ENCODE data around the gene PTCD2.

Gene PTCD2

GRCh38 chr5:72356361-72356760 is 36.2 kb downstream of the PTCD2 start:
- H3K9ac ChIP-seq (ENCODE audit: insufficient read length), result no peak overlapping the region
- H3K4me3 ChIP-seq, result no peak overlapping the region
- H3K27ac ChIP-seq, result no peak overlapping the region
- H3K36me3 ChIP-seq (ENCODE audit: insufficient read depth, low read length), result peaks cover 12% of the 10 kb centered on the region
- TF ChIP-seq FOXP2 (optimal IDR thresholded peaks at IDR 0.05; ENCODE audit: control extremely low read depth, extremely low read length, insufficient read depth), result no peak
- no peak for TF ChIP-seq EZH2 (IDR thresholded peaks at IDR 0.05)
- TF ChIP-seq POLR2AphosphoS5 (IDR thresholded peaks at IDR 0.05; ENCODE audit: borderline replicate concordance, low read depth, low read length), result no peak
- no peaks in the 10 kb centered on the region for H3K9me3 ChIP-seq (ENCODE audit: low read depth, low read length)
- DNase-seq (ENCODE audit: low read depth, low spot score), result no peak

GRCh38 chr5:72358925-72359324 is 38.8 kb downstream of the PTCD2 start:
- Histone ChIP-seq H3K9ac (ENCODE audit: insufficient read length) (no peak overlapping the region), H3K4me3 (no peak overlapping the region), H3K9me3 (ENCODE audit: low read depth, low read length) (no peaks in the 10 kb centered on the region), H3K36me3 (ENCODE audit: insufficient read depth, low read length) (peaks cover 12% of the 10 kb centered on the region), H3K27ac (0 out of 2 replicates have a peak overlapping the region, but pooled peaks have one; percentile 8)
- no peak for TF ChIP-seq FOXP2 (optimal IDR thresholded peaks at IDR 0.05; ENCODE audit: control extremely low read depth, extremely low read length, insufficient read depth)
- no peak for TF ChIP-seq EZH2 (IDR thresholded peaks at IDR 0.05)
- no peak for TF ChIP-seq POLR2AphosphoS5 (IDR thresholded peaks at IDR 0.05; ENCODE audit: borderline replicate concordance, low read depth, low read length)
- DNase-seq (ENCODE audit: low read depth, low spot score), result no peak

- Histone ChIP-seq H3K36me3 (ENCODE audit: insufficient read depth, low read length) (peaks cover 12% of the 10 kb centered on the region), H3K4me3 (no peak overlapping the region), H3K27ac (no peak overlapping the region), H3K9ac (ENCODE audit: insufficient read length) (no peak overlapping the region), H3K9me3 (ENCODE audit: low read depth, low read length) (no peaks in the 10 kb centered on the region)
- DNase-seq (ENCODE audit: low read depth, low spot score), result no peak
- no peak for TF ChIP-seq EZH2 (IDR thresholded peaks at IDR 0.05)
- TF ChIP-seq FOXP2 (optimal IDR thresholded peaks at IDR 0.05; ENCODE audit: control extremely low read depth, extremely low read length, insufficient read depth), result no peak
- no peak for TF ChIP-seq POLR2AphosphoS5 (IDR thresholded peaks at IDR 0.05; ENCODE audit: borderline replicate concordance, low read depth, low read length)
Measured at GRCh38 chr5:72359886-72360285, 39.7 kb downstream of the PTCD2 start.

- Histone ChIP-seq H3K9me3 (ENCODE audit: low read depth, low read length) (no peaks in the 10 kb centered on the region), H3K27ac (no peak overlapping the region), H3K4me3 (no peak overlapping the region), H3K9ac (ENCODE audit: insufficient read length) (no peak overlapping the region), H3K36me3 (ENCODE audit: insufficient read depth, low read length) (peaks cover 12% of the 10 kb centered on the region)
- DNase-seq (ENCODE audit: low read depth, low spot score), result no peak
- TF ChIP-seq POLR2AphosphoS5 (IDR thresholded peaks at IDR 0.05; ENCODE audit: borderline replicate concordance, low read depth, low read length) (no peak), FOXP2 (optimal IDR thresholded peaks at IDR 0.05; ENCODE audit: control extremely low read depth, extremely low read length, insufficient read depth) (no peak), EZH2 (IDR thresholded peaks at IDR 0.05) (no peak)
Measured at GRCh38 chr5:72363166-72363802, 43.1 kb downstream of the PTCD2 start.

- H3K9ac ChIP-seq (ENCODE audit: insufficient read length), result no peak overlapping the region
- H3K4me3 ChIP-seq, result no peak overlapping the region
- H3K36me3 ChIP-seq (ENCODE audit: insufficient read depth, low read length), result peaks cover 12% of the 10 kb centered on the region
- no peak for DNase-seq (ENCODE audit: low read depth, low spot score)
- H3K27ac ChIP-seq, result no peak overlapping the region
- no peaks in the 10 kb centered on the region for H3K9me3 ChIP-seq (ENCODE audit: low read depth, low read length)
- TF ChIP-seq POLR2AphosphoS5 (IDR thresholded peaks at IDR 0.05; ENCODE audit: borderline replicate concordance, low read depth, low read length), result no peak
Measured at GRCh38 chr5:72364171-72364570, 44.0 kb downstream of the PTCD2 start.

- Histone ChIP-seq H3K9ac (ENCODE audit: insufficient read length) (no peak overlapping the region), H3K27ac (no peak overlapping the region), H3K36me3 (ENCODE audit: insufficient read depth, low read length) (peaks cover 6% of the 10 kb centered on the region; the same call in 1 of the 2 replicates), H3K4me3 (no peak overlapping the region), H3K9me3 (ENCODE audit: low read depth, low read length) (no peaks in the 10 kb centered on the region)
- no peak for TF ChIP-seq POLR2AphosphoS5 (IDR thresholded peaks at IDR 0.05; ENCODE audit: borderline replicate concordance, low read depth, low read length)
- no peak for TF ChIP-seq FOXP2 (optimal IDR thresholded peaks at IDR 0.05; ENCODE audit: control extremely low read depth, extremely low read length, insufficient read depth)
- TF ChIP-seq EZH2 (IDR thresholded peaks at IDR 0.05), result no peak
- DNase-seq (ENCODE audit: low read depth, low spot score), result no peak
Measured at GRCh38 chr5:72364951-72365350, 44.8 kb downstream of the PTCD2 start.

- TF ChIP-seq FOXP2 (optimal IDR thresholded peaks at IDR 0.05; ENCODE audit: control extremely low read depth, extremely low read length, insufficient read depth), result no peak
- no peak for TF ChIP-seq POLR2AphosphoS5 (IDR thresholded peaks at IDR 0.05; ENCODE audit: borderline replicate concordance, low read depth, low read length)
- no peak for TF ChIP-seq EZH2 (IDR thresholded peaks at IDR 0.05)
- H3K4me3 ChIP-seq, result no peak overlapping the region
- H3K9ac ChIP-seq (ENCODE audit: insufficient read length), result no peak overlapping the region
- H3K9me3 ChIP-seq (ENCODE audit: low read depth, low read length), result no peaks in the 10 kb centered on the region
- DNase-seq (ENCODE audit: low read depth, low spot score), result peak; percentile 48
- no peaks in the 10 kb centered on the region for H3K36me3 ChIP-seq (ENCODE audit: insufficient read depth, low read length)
- H3K27ac ChIP-seq, result no peak overlapping the region
Measured at GRCh38 chr5:72366324-72366976, 46.3 kb downstream of the PTCD2 start.

GRCh38 chr5:72368271-72368670 is 48.1 kb downstream of the PTCD2 start:
- Histone ChIP-seq H3K9me3 (ENCODE audit: low read depth, low read length) (no peaks in the 10 kb centered on the region), H3K27ac (no peak overlapping the region), H3K9ac (ENCODE audit: insufficient read length) (no peak overlapping the region), H3K36me3 (ENCODE audit: insufficient read depth, low read length) (no peaks in the 10 kb centered on the region), H3K4me3 (no peak overlapping the region)
- no peak for DNase-seq (ENCODE audit: low read depth, low spot score)
- TF ChIP-seq POLR2AphosphoS5 (IDR thresholded peaks at IDR 0.05; ENCODE audit: borderline replicate concordance, low read depth, low read length) (no peak), EZH2 (IDR thresholded peaks at IDR 0.05) (no peak), FOXP2 (optimal IDR thresholded peaks at IDR 0.05; ENCODE audit: control extremely low read depth, extremely low read length, insufficient read depth) (no peak)

All from SK-N-MC (cell line).